GM12878 (cell line): ENCODE results near the gene TMEM97. TPM values are rescaled to one million over a fixed set of nuclear protein-coding genes. Genes with fewer than 3 reads are reported as not detected.

Experiments
- ATAC-seq: fragments of 200-7000 bp; cut with Tn5 transposase; 3 replicates; pipeline ENCODE4 v1.9.1; 2020; ENCODE audit warnings: mild to moderate bottlenecking, moderate library complexity
- BruUV-seq: library from RNA; stranded (reverse); fragments of 400-500 nt; replicated peaks from 2 replicates; lab custom pipeline; 2021; lab: Mats Ljungman, UMichigan
- CTCF ChIA-PET: fragments of 300-600 bp; sonication (Branson Sonifier 250); formaldehyde crosslinking; extraction: SDS; loops from one replicate; lab custom pipeline; 2021; ENCODE audit warnings: inconsistent platforms; lab: Yijun Ruan, JAX
- POLR2A ChIA-PET: fragments of 350-600 bp; formaldehyde crosslinking; extraction: SDS; loops from one replicate; lab custom pipeline; 2021; ENCODE audit warnings: inconsistent platforms; lab: Charles Lee
- RAD21 ChIA-PET: fragments of 300-600 bp; sonication (Branson Sonifier 250); formaldehyde crosslinking; loops from one replicate; lab custom pipeline; 2023; ENCODE audit warnings: antibody characterized with exemption; ENCODE audit not compliant: unreplicated experiment; lab: Charles Lee
- SMC1A ChIA-PET: fragments of 300-600 bp; sonication (Branson Sonifier 250); formaldehyde crosslinking; loops from one replicate; lab custom pipeline; 2023; ENCODE audit not compliant: unreplicated experiment, uncharacterized antibody; lab: Charles Lee
- DNase-seq: peaks from one replicate; pipeline ENCODE4 v3.0.0-alpha.2; 2011; ENCODE audit warnings: low read depth, low spot score
- FAIRE-seq: peaks from 3 replicates; lab custom pipeline; 2011; peaks lifted over from hg19 to GRCh38; lab: Jason Lieb, UNC
- H2AFZ ChIP-seq: 2 replicates; pipeline ENCODE4 v1.6.0; 2011; ENCODE audit warnings: low read depth, low read length, control low read depth; ENCODE audit not compliant: control insufficient read depth
- H3K27ac ChIP-seq: 2 replicates; pipeline ENCODE4 v1.5.1; 2011; ENCODE audit warnings: control low read depth; ENCODE audit not compliant: control insufficient read depth, insufficient read depth
- H3K27me3 ChIP-seq, 2 experiments: replicated peaks in 1 of 2; 2 replicates each; pipeline versions ENCODE4 v1.6.0 to v1.6.1; 2011; ENCODE audit warnings: low read length in 1 of 2; ENCODE audit not compliant: control insufficient read depth in 2 of 2, insufficient read depth in 2 of 2
- H3K36me3 ChIP-seq, 2 experiments: 2 replicates each; pipeline ENCODE4 v1.5.1; 2011; ENCODE audit warnings: low read length in 1 of 2; ENCODE audit not compliant: control insufficient read depth in 2 of 2, insufficient read depth in 2 of 2
- H3K4me1 ChIP-seq: 2 replicates; pipeline ENCODE4 v1.6.1; 2011; ENCODE audit warnings: mild to moderate bottlenecking, low read length, moderate library complexity, mixed read lengths; ENCODE audit not compliant: control insufficient read depth, insufficient read depth
- H3K4me2 ChIP-seq: 2 replicates; pipeline ENCODE4 v1.6.0; 2011; ENCODE audit warnings: control low read depth; ENCODE audit not compliant: control insufficient read depth, insufficient read depth
- H3K4me3 ChIP-seq: fragments of 200-600 bp; sonication (generic); 2 replicates; pipeline ENCODE4 v1.5.1; 2016
- H3K79me2 ChIP-seq: 2 replicates; pipeline ENCODE4 v1.6.0; 2011; ENCODE audit warnings: low read length; ENCODE audit not compliant: control insufficient read depth, insufficient read depth
- H3K9ac ChIP-seq: 2 replicates; pipeline ENCODE4 v1.8.0; 2011; ENCODE audit warnings: low read length, control low read depth, mixed read lengths; ENCODE audit not compliant: control insufficient read depth, insufficient read depth
- H3K9me3 ChIP-seq: replicated peaks from 3 replicates; pipeline ENCODE4 v1.5.1; 2011; ENCODE audit warnings: mild to moderate bottlenecking, low read length; ENCODE audit not compliant: control insufficient read depth, insufficient read depth
- H4K20me1 ChIP-seq: 2 replicates; pipeline ENCODE4 v1.6.0; 2011; ENCODE audit not compliant: control insufficient read depth, insufficient read depth
- E2F4 ChIP-seq: IDR thresholded peaks from 2 replicates; pipeline ENCODE4 v1.6.1; 2012; ENCODE audit warnings: low read depth, low read length, improper control_type of control experiment
- EZH2 ChIP-seq: IDR thresholded peaks from 2 replicates; pipeline ENCODE4 v1.6.1; 2012; ENCODE audit warnings: low read depth, mild to moderate bottlenecking, control low read depth, inconsistent platforms, low read length, borderline replicate concordance; ENCODE audit not compliant: control insufficient read depth
- NR2C1 ChIP-seq: fragments of 450-650 bp; IDR thresholded peaks from 2 replicates; pipeline ENCODE4 v1.6.1; 2017; ENCODE audit warnings: antibody characterized with exemption, mild to moderate bottlenecking, moderate library complexity
- NRF1 ChIP-seq: conservative IDR thresholded peaks from 2 replicates; pipeline ENCODE4 v1.6.1; 2011; ENCODE audit warnings: mild to moderate bottlenecking, low read depth, low read length, improper control_type of control experiment
- RELA ChIP-seq: fragments of 450-650 bp; IDR thresholded peaks from 2 replicates; pipeline ENCODE4 v1.8.0; 2014; ENCODE audit warnings: borderline replicate concordance; ENCODE audit not compliant: partially characterized antibody
- SIX5 ChIP-seq: IDR thresholded peaks from 2 replicates; pipeline ENCODE4 v1.6.1; 2011; ENCODE audit warnings: mild to moderate bottlenecking, low read depth, low read length, moderate library complexity; ENCODE audit not compliant: severe bottlenecking
- SMARCA5 ChIP-seq: fragments of 450-650 bp; IDR thresholded peaks from 2 replicates; pipeline ENCODE4 v1.6.1; 2017; ENCODE audit warnings: mild to moderate bottlenecking
- YY1 ChIP-seq: IDR thresholded peaks from 2 replicates; pipeline ENCODE4 v1.6.1; 2011; ENCODE audit warnings: low read depth, mild to moderate bottlenecking, low read length
- ZNF622 ChIP-seq: fragments of 450-650 bp; IDR thresholded peaks from 2 replicates; pipeline ENCODE4 v1.6.1; 2017; ENCODE audit warnings: mild to moderate bottlenecking, inconsistent platforms
- WGBS: methylation state at CpG from one replicate; pipeline ENCODE4 v1.1.6; 2016; ENCODE audit warnings: low lambda C conversion rate; ENCODE audit not compliant: insufficient replicate concordance, insufficient coverage; ENCODE audit errors: missing lambda C conversion rate; 5-methylcytosine and 5-hydroxymethylcytosine counted together
- in situ Hi-C: fragments of 300-500 bp; cut with MboI; formaldehyde crosslinking; loops from 9 replicates; pipeline ENCODE4 v1.14.3; 2018; ENCODE audit warnings: mixed read lengths
- intact Hi-C: fragments of 100-400 bp; cut with micrococcal nuclease; formaldehyde crosslinking; loops from one replicate; pipeline ENCODE4 v1.14.2; 2022; ENCODE audit not compliant: unreplicated experiment
- polyA plus RNA-seq, 11 experiments: library from polyadenylated mRNA; depleted of rRNA in 4 of 11; unstranded in 6 of 11; stranded (reverse) in 5 of 11; fragments of >200 nt; fragmentation: Nextera tagmentation in 4 of 11; fragmentation: Illumina TruSeq in 1 of 11; extraction: Ambion mirVana in 4 of 11; extraction: Trizol in 1 of 11; gene quantifications; 1 replicate in 1 of 11; 2 replicates in 10 of 11; pipeline versions ENCODE4 v1.2.1 to v1.2.3, GENCODE V29; 2011 to 2016; ENCODE audit warnings: inconsistent platforms in 2 of 11, missing spikeins in 2 of 11, low read depth in 1 of 11
- total RNA-seq, 4 experiments: library from RNA; depleted of rRNA in 3 of 4; stranded (reverse); fragments of >200 nt in 3 of 4; fragmentation: Illumina TruSeq in 1 of 4; extraction: Trizol in 1 of 4; gene quantifications; 2 replicates each; pipeline versions ENCODE4 v1.2.1 to v1.2.3, GENCODE V29; 2013 to 2021

TMEM97 gene
- total and polyA plus RNA-seq, 10 of the 15 experiments (the other 5 are each of a cell fraction or from before 2014, with no cell fraction given) = 58.0 to 134 (median 86.0) TPM

GRCh38 chr17:28363776-28364650 is 45.0 kb downstream of the TMEM97 start:
- 93% methylated on average over 8 of the region's 8 CpGs for WGBS

More at GRCh38 chr17:28363776-28364650, 45.0 kb downstream of the TMEM97 start:
- in situ Hi-C loops (no loop called here), intact Hi-C loops (no loop called here)
- ATAC-seq (no peak), DNase-seq (no peak), FAIRE-seq (no peak)
- CTCF ChIA-PET = interaction anchor here (1.4 kb wide), 1 partner anchor 53 kb away, joined by 5 read pairs; no protein-coding TSS in a partner anchor
- Histone ChIP-seq H2AFZ (no peak overlapping the region), H3K4me3 (no peak overlapping the region), H3K4me1 (no peaks in the 10 kb centered on the region), H3K27me3 (no peaks in the 10 kb centered on the region), H3K27ac (no peak overlapping the region), H3K9ac (no peak overlapping the region), H3K79me2 (no peaks in the 10 kb centered on the region)
- SMC1A ChIA-PET = no interaction called here
- no TSS peak for BruUV-seq
- POLR2A ChIA-PET = no interaction called here
- no peak for TF ChIP-seq NR2C1
- no peak for TF ChIP-seq E2F4
- TF ChIP-seq EZH2 = no peak
- TF ChIP-seq YY1 = no peak
- no peak for TF ChIP-seq SMARCA5
- no peak for TF ChIP-seq ZNF622
- no peak for TF ChIP-seq RELA
- TF ChIP-seq SIX5 = no peak
- TF ChIP-seq NRF1 = no peak
- TF ChIP-seq, all 136 proteins: peak for 0
- no peak overlapping the region for H3K4me2 ChIP-seq
- no peaks in the 10 kb centered on the region for H3K9me3 ChIP-seq
- no peaks in the 10 kb centered on the region for H4K20me1 ChIP-seq
- H3K36me3 ChIP-seq = peaks cover 2 to 9% of the 10 kb centered on the region in 2 experiments; a peak in 3 of 4 replicates
- RAD21 ChIA-PET = no interaction called here
